ENCODE results near the gene SLC25A19. TPM values are rescaled to one million over a fixed set of nuclear protein-coding genes. Genes with fewer than 3 reads are reported as not detected.

The SLC25A19 gene
- total RNA-seq, 1 donor from 2014 or later: 12.8 TPM

GRCh38 chr17:75263055-75263454 is 26.2 kb downstream of the SLC25A19 start:
- H3K4me3 ChIP-seq (ENCODE audit: insufficient read depth, low read depth, low read length): no peak overlapping the region
- H3K9ac ChIP-seq (ENCODE audit: low read length): peak overlapping the region; percentile 97
- H3K4me2 ChIP-seq (ENCODE audit: low read length): peak overlapping the region; percentile 94
- H3K4me1 ChIP-seq (ENCODE audit: insufficient read depth, low read length): peaks cover 17% of the 10 kb centered on the region
- no peaks in the 10 kb centered on the region for H3K9me3 Mint-ChIP-seq (ENCODE audit: unreplicated experiment)
- peaks cover 40% of the 10 kb centered on the region for H4K20me1 ChIP-seq (ENCODE audit: insufficient read depth, low read length)
- peaks cover 3% of the 10 kb centered on the region for H3K36me3 Mint-ChIP-seq (ENCODE audit: low read depth, unreplicated experiment)
- no peak overlapping the region for H2AFZ ChIP-seq (ENCODE audit: low read depth, low read length)
- H3K27me3 Mint-ChIP-seq (ENCODE audit: low read depth, unreplicated experiment): no peaks in the 10 kb centered on the region
- peaks cover 23% of the 10 kb centered on the region for H3K36me3 ChIP-seq (ENCODE audit: insufficient read depth, low read length)
- H3K4me3 Mint-ChIP-seq (ENCODE audit: unreplicated experiment): peak overlapping the region; percentile 91
- peak overlapping the region; percentile 12 for H3K27ac Mint-ChIP-seq (ENCODE audit: unreplicated experiment)
- H3K4me1 Mint-ChIP-seq (ENCODE audit: low read depth, unreplicated experiment): peaks cover 17% of the 10 kb centered on the region
- peaks cover 59% of the 10 kb centered on the region for H3K79me2 ChIP-seq (ENCODE audit: insufficient read depth, low read length)
- H3K27me3 ChIP-seq (ENCODE audit: insufficient read depth, low read length): no peaks in the 10 kb centered on the region
- no peak overlapping the region for H3K27ac ChIP-seq (ENCODE audit: low read depth, low read length)
- FAIRE-seq (no peak), DNase-seq (ENCODE audit: low read depth) (no peak)
- H3K9me3 ChIP-seq (ENCODE audit: insufficient read depth, low read depth, low read length): no peaks in the 10 kb centered on the region
- no peak for TF ChIP-seq CTCF (IDR thresholded peaks at IDR 0.05; ENCODE audit: insufficient read depth, low read depth, low read length)
- no peak for TF ChIP-seq EZH2 (IDR thresholded peaks at IDR 0.05; ENCODE audit: insufficient read depth, low read length)

GRCh38 chr17:75262112-75262606 is 27.1 kb downstream of the SLC25A19 start:
- H3K27ac ChIP-seq (ENCODE audit: low read depth, low read length): peak overlapping the region; percentile 100
- H3K4me1 ChIP-seq (ENCODE audit: insufficient read depth, low read length): peaks cover 17% of the 10 kb centered on the region
- H4K20me1 ChIP-seq (ENCODE audit: insufficient read depth, low read length): peaks cover 35% of the 10 kb centered on the region
- peak overlapping the region; percentile 98 for H3K27ac Mint-ChIP-seq (ENCODE audit: unreplicated experiment)
- DNase-seq (ENCODE audit: low read depth): no peak
- H2AFZ ChIP-seq (ENCODE audit: low read depth, low read length): peak overlapping the region; percentile 97
- no peaks in the 10 kb centered on the region for H3K9me3 ChIP-seq (ENCODE audit: insufficient read depth, low read depth, low read length)
- H3K4me1 Mint-ChIP-seq (ENCODE audit: low read depth, unreplicated experiment): peaks cover 16% of the 10 kb centered on the region
- no peak for FAIRE-seq
- peak overlapping the region; percentile 93 for H3K4me3 ChIP-seq (ENCODE audit: insufficient read depth, low read depth, low read length)
- peaks cover 23% of the 10 kb centered on the region for H3K36me3 ChIP-seq (ENCODE audit: insufficient read depth, low read length)
- peak overlapping the region; percentile 97 for H3K9ac ChIP-seq (ENCODE audit: low read length)
- peak overlapping the region; percentile 94 for H3K4me2 ChIP-seq (ENCODE audit: low read length)
- peak overlapping the region; percentile 91 for H3K4me3 Mint-ChIP-seq (ENCODE audit: unreplicated experiment)
- peaks cover 59% of the 10 kb centered on the region for H3K79me2 ChIP-seq (ENCODE audit: insufficient read depth, low read length)
- H3K36me3 Mint-ChIP-seq (ENCODE audit: low read depth, unreplicated experiment): no peaks in the 10 kb centered on the region
- H3K27me3 ChIP-seq (ENCODE audit: insufficient read depth, low read length): no peaks in the 10 kb centered on the region
- TF ChIP-seq EZH2 (IDR thresholded peaks at IDR 0.05; ENCODE audit: insufficient read depth, low read length) (no peak), CTCF (IDR thresholded peaks at IDR 0.05; ENCODE audit: insufficient read depth, low read depth, low read length) (no peak)
- H3K27me3 Mint-ChIP-seq (ENCODE audit: low read depth, unreplicated experiment): no peaks in the 10 kb centered on the region
- H3K9me3 Mint-ChIP-seq (ENCODE audit: unreplicated experiment): no peaks in the 10 kb centered on the region

- H3K9ac ChIP-seq (ENCODE audit: low read length): peak within 1 kb of the TSS; percentile 97
- H3K27ac ChIP-seq (ENCODE audit: low read depth, low read length): peak within 1 kb of the TSS; percentile 100
- H3K36me3 ChIP-seq (ENCODE audit: insufficient read depth, low read length): peaks cover 23% of the 10 kb centered on the region
- H3K27me3 ChIP-seq (ENCODE audit: insufficient read depth, low read length): no peaks in the 10 kb centered on the region
- Mint-ChIP-seq H3K27ac (ENCODE audit: unreplicated experiment) (peak within 1 kb of the TSS; percentile 98), H3K36me3 (ENCODE audit: low read depth, unreplicated experiment) (no peaks in the 10 kb centered on the region), H3K4me1 (ENCODE audit: low read depth, unreplicated experiment) (peaks cover 19% of the 10 kb centered on the region), H3K4me3 (ENCODE audit: unreplicated experiment) (peak within 1 kb of the TSS; percentile 91), H3K9me3 (ENCODE audit: unreplicated experiment) (no peaks in the 10 kb centered on the region), H3K27me3 (ENCODE audit: low read depth, unreplicated experiment) (no peaks in the 10 kb centered on the region)
- H4K20me1 ChIP-seq (ENCODE audit: insufficient read depth, low read length): peaks cover 30% of the 10 kb centered on the region
- H3K9me3 ChIP-seq (ENCODE audit: insufficient read depth, low read depth, low read length): no peaks in the 10 kb centered on the region
- peak within 1 kb of the TSS; percentile 93 for H3K4me3 ChIP-seq (ENCODE audit: insufficient read depth, low read depth, low read length)
- H3K4me1 ChIP-seq (ENCODE audit: insufficient read depth, low read length): peaks cover 17% of the 10 kb centered on the region
- no peak for TF ChIP-seq CTCF (IDR thresholded peaks at IDR 0.05; ENCODE audit: insufficient read depth, low read depth, low read length)
- no peak for TF ChIP-seq EZH2 (IDR thresholded peaks at IDR 0.05; ENCODE audit: insufficient read depth, low read length)
- peak within 1 kb of the TSS; percentile 94 for H3K4me2 ChIP-seq (ENCODE audit: low read length)
- DNase-seq (ENCODE audit: low read depth) (peak; percentile 76), FAIRE-seq (no peak)
- H3K79me2 ChIP-seq (ENCODE audit: insufficient read depth, low read length): peaks cover 59% of the 10 kb centered on the region
- peak within 1 kb of the TSS; percentile 97 for H2AFZ ChIP-seq (ENCODE audit: low read depth, low read length)
These were observed 27.7 kb downstream of the SLC25A19 start, which contains the start of the genes GGA3 and MRPS7 for GRCh38 chr17:75261336-75262111. Gene GGA3, minus strand, starts transcription at chr17:75261606. Its CDS starts 19 bp downstream, at chr17:75261587. Gene MRPS7, plus strand, starts transcription at chr17:75261879. Its CDS starts 22 bp downstream, at chr17:75261901.
